HG03354 (cell line): Measurements from ENCODE around the gene DGCR2.
"Not testable (repeated sequence)": the region's sequence is repeated elsewhere in the genome, so short reads cannot be mapped to it uniquely, and the experiment has no call there.

Source experiments
- ATAC-seq: cut with Tn5 transposase; IDR thresholded peaks from one replicate; pipeline ENCODE4 v1.9.1; 2021; ENCODE audit warnings: mild to moderate bottlenecking; ENCODE audit not compliant: unreplicated experiment, poor library complexity, severe bottlenecking

DGCR2 gene

DNA sequence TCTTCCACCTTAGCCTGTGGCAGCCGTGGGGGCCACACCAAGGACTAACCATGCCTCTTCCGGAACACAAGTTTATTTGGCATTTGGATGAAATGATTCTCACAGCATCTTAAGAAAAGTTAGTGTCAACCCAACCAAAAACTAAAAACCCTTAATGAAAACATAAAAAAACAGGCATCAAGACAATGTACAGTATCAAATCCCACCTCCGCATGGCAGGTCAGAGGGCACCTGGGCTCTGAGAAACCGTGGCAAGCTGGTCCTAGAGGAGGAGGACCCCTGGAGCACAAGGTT lies 86.0 kb downstream of the DGCR2 start:
- no peak for ATAC-seq

DNA sequence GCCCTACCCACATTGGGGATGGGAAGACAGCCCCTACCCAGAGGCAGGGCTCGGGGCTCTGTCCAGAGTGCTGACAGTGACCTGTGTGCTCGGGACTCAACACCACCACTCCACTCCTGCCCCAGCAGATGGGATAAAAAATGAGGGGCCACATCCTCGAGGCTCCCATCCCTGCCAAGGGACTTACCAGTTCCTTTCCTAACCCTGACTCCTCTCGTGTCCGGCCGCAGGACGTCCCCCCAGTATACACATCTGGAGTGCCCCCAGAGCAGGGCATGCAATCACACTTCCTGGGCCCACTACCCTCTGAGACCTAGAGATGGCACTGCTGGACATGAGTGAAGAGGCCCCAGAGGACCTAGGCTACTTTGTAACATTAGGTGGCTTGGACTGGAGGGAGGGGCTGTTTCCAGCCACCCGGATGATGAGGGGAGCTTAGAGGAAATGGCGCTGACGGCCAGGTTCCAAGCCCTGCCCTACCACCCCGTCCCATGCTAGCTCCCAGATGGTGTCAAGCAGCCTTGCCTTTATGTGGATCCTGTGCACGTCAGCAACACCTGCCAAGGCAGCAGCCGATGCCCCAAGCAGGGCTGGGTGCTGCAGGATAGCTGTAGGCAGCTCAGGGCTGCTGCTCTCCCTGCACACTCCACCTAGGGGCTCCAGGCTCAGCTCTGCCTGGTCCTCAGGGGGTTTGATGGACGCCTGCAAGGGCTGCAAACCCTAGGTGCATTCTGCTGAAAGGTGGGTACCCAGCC lies 86.6 kb downstream of the DGCR2 start:
- no peak for ATAC-seq

DNA sequence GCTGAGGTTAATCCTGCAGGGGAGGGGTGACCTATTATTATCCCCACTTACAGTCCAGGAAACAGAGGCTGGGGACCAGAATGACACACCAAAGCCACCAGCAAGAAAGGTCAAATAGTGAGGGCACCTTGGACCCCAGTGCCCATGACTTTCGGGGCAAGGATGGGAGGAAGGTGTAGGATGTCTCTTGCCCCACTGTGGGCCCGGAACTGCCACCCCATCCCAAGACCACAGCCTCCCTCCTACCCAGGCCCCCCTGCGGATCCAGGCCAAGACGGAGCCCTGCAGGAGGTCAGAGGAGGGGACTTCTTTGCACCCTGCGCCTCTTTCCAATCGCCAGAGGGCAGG lies 87.1 kb downstream of the DGCR2 start:
- not testable (repeated sequence) for ATAC-seq

DNA sequence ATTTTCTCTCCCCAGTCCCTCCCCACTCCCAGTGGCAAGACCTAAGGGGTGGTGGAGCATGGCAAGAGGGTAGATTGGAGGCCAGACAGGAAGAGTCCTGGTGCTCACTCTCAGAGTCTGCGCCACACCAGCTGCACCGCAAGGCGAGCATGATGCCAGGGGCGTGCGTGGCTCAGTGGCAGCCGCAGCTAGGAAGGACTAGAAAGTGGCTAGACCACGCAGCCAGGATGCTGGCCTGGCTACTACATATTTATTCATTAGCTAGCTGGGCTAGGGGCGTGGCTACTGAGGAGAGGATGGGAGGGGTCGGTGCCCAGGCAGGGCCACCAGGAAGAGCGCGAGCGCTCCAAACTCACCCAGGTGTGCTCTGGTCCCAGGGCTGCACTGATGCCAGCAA lies 87.5 kb downstream of the DGCR2 start:
- ATAC-seq, result not testable (repeated sequence)

DNA sequence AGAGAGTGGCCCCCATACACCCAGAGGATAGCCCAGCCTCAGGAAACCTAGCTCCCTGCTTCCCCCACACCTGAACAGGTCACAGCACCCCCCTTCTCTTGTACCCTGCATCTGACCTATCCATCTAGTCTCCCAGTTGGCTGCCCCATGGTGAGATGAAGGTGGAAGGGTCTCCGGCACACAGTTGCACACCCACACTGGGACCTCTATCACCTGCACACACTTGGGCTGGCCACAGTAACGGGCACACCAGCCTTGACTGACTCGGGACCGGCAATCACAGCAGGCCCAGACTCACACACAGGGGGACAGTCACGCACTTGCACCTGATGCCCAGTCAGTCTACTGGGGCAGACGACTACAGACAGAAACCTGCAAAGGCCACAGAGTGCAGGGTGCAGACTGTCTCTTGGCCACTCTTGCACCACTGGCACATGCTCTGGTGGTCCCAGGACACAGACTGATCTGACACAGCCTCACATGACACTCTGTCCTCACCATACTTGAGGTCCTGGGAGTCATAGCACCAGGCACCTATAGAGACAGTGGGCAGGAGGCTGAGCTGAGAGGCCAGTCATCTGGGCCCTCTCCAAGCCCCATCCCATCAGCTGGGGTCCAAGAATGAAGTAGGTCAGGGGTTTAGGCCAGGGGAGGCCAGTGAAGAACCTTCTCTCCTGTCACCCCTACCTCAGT lies 88.0 kb downstream of the DGCR2 start:
- not testable (repeated sequence) for ATAC-seq

DNA sequence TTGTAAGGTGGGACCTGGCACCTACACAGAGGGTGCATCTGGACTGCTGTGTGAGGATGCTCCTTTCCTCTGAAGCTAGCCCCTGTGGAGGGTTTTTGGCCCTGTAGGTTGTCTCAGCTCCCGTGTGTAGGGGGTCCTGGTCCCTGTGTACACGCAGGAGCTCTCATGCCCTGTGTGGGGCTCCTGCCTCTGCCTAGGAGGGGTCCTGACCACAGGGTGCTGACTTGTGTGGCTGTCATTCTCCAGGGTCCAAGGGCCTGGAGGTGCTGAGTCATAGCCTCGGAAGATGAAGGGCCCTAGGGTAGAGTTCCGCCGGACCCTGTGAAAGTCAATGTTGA lies 88.7 kb downstream of the DGCR2 start:
- not testable (repeated sequence) for ATAC-seq

DNA sequence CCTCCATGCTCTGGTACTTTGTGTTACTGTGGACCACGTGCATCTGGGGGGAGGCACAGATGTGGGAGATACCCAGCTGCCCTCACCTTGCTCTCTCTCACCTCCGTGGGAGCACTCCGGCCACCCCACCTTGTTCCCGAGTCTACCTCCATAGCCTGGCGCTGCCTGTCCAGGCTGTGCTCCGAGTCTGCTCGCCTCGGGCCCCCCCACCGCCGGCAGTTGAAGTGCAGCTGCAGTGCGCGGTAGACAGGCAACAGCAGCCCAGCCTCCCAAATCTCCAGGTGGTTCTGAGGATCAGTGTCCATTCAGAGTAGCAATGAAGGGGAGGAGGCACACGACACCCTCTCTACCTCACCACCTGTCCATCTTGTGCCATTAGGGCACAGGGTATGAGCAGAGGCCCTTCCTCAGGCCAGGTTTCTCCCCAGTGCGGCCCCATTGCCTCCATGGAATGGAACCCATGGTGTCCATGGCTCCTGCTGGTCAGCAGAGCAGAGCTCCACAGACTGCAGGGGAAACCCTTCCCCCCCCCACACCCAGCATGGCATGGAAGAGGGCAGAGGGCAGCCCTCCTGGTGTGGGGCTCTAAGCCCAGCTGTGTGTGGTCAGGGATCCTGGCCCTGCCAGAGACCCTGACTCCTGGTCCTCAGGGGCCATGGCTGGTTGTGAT lies 89.2 kb downstream of the DGCR2 start:
- ATAC-seq, result not testable (repeated sequence)

DNA sequence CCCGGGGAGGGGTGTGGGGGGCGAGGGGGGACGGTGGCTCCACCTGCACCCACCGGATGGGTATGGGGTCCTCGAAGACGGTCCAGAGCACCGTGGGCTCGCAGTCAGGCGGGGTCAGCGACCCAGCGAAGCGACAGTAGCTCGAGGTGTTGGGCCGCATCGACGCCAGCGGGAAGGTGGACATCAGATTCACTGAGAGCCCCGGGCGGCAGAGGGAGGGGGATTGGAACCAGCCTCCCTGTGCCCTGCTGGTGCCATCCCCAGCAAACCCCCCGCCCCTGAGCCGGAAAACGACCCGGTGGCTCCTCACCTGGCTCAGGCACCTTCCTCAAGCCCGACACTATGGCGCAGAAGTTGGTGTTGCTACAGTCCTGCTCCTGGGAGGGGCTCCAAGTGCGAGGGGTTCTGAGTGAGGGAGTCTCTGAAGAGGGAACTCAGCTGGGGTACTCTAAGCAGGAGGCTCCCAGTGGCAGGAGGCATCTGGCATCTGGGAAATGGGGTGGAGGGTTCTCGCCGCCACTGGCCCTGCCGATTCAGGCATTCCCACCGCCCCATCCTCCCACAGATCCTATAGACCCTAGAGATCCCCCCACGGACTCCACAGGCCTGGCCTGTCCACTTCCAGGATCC lies 89.9 kb downstream of the DGCR2 start:
- ATAC-seq, result not testable (repeated sequence)

DNA sequence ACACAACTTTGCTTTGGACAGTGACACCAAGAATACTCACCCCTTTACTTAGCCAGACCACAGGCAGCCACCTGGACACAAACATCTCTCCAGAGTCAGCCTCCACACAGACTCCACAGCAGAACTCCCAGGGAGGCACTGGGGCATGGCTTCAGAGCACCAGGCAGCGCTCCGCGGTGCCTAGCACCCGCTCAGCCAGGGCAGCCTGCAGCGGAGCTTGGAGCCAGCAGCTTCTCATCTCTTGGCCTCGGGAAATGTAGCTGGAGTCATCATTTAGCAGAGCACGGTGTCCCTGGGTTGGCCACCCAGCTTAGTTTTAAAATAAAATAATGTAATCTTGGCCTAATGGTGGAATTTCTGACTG lies 91.3 kb downstream of the DGCR2 start:
- ATAC-seq, result not testable (repeated sequence)

DNA sequence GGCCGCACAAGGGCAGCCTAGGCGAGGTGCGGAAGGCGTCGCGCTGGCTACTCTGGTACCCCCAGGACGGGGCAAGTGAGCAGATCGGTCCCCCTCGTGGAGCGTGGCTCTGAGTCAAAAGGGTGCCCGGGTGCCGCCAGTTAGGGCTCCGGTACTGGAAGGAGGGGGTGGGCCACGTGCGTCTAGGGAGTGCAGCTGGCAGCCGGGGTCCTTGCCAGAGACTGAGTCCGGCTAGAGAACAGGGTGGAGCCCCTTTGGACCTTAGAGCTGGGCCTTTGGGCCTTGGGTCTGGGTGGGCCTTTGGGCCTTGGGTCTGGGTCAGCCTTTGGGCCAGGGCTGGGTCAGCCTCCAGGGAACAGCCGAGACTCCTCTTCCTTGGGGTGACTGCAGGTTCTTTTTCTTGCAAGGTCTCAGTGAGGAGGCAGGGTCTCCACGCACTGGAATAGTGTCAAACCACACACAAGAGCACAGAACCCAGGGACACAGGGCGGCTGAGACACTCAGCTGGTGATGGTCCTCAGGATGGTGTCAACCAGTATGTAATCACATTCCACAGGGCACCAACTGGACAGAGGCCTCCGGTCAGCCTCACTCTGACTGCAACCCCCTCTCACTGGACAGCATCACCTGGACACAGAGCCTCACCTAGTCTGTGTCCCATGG lies 91.9 kb downstream of the DGCR2 start:
- not testable (repeated sequence) for ATAC-seq

DNA sequence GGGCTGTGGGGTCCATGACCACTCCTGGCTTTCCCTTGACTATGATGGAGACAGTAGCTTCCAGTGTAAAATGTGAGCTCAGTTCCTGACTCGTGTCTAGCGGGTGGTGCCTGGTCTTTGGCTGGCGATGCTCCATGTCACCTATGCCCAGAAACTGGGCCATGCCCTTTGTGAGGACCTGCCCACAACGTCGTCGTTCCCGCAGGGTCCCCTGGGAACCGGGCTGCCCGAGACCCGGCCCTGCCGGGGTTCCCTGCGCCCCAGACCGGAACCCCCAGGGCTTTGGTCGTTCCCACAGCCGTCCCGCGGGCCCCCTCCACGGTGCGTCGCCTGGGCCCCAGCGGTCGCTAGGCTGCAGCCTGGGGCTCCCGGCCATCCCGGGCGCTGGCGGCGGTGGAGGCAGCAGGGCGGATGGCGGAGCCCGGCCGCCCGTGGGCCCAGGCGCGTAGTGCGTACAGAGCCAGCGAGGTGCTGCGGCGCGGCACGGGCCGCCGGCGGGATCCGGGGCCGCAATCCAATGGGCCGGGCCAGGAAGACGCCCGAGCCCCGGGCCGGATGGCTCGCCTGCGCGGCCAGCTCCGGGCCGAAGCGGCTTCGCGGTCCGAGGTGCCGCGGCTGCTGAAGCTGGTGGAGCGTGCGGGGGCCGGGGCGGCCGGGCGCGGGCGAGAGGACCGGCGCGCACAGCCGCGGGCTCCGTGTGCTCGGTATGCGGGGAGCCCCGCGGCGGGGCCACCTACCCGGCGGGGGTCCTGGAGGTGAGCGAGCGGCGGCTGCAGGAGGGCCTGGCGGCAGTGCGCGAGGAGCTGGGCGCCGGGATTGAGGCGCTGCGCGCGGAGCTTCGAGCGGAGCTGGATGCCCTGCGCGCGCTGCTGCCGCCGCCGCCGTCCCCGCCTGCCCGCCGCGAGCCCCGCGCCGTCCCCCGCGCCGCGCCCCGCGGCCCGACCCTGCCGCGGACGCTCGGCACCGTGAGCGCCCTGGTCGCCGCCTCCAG lies 92.8 kb downstream of the DGCR2 start:
- not testable (repeated sequence) for ATAC-seq

DNA sequence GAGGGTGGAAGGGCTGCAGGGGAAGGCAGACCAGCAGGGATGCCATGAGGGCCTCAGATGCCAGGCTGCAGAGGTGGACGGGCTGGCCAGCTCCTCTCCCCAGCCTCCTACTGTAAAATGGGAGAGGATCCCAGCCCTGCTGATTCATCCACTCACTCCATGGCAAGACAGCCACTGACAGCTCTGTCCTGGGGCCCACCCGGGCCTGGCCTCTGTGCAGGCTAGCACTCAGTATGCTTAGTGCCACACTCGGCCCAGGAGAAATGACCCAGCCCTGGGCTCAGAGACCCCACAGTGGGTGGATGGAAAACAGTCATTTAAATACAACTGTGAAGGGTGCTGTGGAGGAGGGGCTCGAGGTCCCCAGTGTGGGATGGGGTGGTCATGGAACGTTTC lies 94.2 kb downstream of the DGCR2 start:
- not testable (repeated sequence) for ATAC-seq

DNA sequence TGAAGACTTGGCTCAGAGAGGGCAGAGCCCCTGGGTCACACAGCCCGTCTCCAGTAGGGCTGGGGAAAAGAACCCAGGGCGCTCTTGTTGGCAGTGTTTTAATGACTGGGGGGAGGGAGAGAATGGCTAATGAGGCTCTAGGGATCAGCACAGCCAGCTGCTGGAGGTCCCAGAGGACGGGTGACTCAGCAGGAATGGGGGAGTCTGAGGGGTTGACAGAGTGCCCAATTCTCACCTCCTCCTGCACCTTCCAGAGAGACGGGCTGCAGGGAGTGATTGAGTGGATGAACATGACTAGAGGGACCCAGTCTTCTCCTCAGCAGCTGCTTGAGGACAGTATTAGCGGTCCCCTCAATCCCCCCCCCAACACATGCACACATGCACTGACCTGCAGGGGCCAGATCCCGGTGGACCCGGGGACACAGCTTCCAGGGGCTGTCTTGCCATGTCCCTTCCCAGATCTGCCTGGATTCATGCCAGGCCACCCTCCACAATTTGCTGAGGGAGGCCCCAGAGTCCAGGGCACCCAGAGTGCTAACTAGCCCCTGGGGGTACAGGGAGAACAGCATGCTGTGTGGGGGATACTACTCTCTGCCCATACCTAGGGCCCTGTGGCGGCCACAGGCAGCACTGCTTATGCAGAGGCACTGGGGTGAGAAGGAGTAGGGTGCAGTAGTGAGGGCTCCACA lies 94.7 kb downstream of the DGCR2 start:
- ATAC-seq, result not testable (repeated sequence)

DNA sequence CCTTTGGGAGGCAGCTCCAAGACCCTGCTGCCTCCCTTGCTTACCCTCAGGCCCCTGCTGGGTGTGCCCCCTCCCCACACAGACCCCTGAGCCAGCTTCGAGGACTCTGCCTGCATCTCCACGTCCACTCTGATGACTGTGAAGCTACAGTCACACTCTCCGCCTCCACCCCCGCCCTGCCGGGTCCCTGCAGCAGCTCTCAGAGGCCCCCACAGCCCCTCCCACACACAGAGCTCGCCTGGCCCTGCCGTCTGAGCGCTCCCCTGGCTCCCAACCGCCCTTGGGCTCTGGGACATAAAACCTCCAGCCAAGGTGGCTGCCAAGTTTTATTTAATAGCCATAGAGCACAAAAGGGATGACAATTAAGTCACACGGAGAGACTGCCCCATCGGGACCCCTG lies 96.1 kb downstream of the DGCR2 start:
- ATAC-seq, result not testable (repeated sequence)

DNA sequence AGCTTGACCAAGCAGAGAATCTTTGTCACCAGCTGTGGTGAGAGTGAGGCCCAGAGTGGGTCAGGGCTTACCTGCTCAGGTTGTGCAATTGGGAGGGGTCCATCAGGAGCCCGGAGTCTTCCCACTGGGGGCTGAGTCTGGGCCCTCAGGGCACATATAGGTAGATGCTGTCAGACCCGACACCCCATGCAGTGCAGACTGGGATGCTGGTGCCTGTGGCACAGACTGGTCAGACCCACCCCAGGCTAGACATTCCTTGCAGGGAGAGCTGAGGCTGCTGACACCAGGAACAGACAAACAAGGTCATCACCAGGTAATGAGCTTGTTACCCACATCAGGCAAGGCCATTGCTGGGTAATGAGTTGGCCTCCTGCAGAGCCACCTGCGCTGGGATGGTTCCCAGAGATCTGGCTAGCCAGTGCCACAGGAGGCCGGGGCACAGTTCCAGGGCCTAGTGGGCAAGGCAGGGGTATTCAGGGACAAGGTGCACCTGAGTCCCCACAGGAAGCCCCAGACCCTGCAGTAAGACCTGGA lies 97.2 kb downstream of the DGCR2 start:
- ATAC-seq, result not testable (repeated sequence)

DNA sequence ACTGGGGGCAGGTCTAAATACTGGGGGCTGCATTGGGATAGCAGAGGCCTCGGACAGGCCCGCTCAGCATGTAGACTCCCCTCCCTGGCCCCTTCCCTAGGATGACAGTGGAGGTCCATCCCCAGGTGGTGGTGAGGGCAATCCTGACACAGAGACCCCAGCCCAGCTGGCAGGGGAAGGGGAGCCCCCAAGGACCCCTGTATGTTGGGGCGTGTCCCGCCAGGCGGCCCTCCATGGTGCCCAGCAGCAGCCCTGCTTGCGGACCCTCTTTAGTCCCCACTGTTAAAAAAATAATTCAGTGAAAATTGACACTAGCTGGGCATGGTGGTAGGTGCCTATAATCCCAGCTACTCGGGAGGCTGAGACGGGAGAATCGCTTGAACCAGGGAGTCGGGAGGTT lies 98.3 kb downstream of the DGCR2 start:
- not testable (repeated sequence) for ATAC-seq

DNA sequence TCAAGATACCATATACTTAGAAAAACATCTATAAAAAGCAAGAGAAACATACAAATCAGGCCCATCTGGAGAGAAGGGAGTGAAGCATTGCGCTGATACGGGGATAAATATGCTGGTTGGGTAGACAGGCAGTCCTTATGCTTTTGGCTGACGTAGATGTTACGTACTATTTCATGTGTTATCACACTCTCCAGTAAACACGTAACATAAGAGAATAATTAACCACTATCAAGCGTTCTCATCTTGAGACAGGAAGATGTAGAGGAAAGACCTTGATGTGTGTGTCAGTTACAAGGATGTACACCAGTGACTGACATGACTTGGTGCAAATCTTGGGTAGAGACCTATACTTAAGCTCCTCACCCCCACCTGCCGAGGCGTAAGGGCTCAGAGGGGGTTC lies 99.5 kb downstream of the DGCR2 start:
- ATAC-seq, result no peak

DNA sequence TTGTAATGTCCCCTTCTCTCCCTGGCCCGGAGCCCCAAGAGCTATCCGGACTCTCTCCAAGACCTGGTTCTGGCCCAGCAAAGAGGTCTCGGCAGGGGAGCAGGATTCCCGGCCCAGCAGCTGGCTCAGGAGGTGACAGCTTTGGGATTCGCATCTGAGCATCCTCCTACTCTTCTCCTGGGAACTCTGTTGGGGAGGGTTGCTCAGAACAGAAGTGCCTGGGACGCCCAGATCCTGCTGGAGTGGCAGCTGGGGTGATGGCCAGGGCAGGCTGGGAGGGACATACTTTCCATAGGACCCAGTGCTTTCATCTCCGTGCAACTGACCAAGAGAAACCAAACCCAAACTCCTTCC lies 102.6 kb downstream of the DGCR2 start:
- no peak for ATAC-seq
